K562 (cell line): ENCODE data around the gene CFP. TPM values are rescaled to one million over a fixed set of nuclear protein-coding genes. Genes with fewer than 3 reads are reported as not detected.
"Not testable (repeated sequence)": the region's sequence is repeated elsewhere in the genome, so short reads cannot be mapped to it uniquely, and the experiment has no call there.

ENCODE experiments used
- ATF6 ChIP-seq: sonication (generic); formaldehyde crosslinking; IDR thresholded peaks from 2 replicates; pipeline ENCODE4 v1.4.0; 2020; ENCODE audit warnings: mild to moderate bottlenecking, missing genetic modification reagents
- C11orf30 ChIP-seq: fragments of 450-650 bp; IDR thresholded peaks from 2 replicates; pipeline ENCODE4 v1.6.1; 2016; ENCODE audit warnings: low read depth, mild to moderate bottlenecking
- CBX5 ChIP-seq: IDR thresholded peaks from 2 replicates; pipeline ENCODE4 v1.6.1; 2014; ENCODE audit warnings: low read depth, borderline replicate concordance
- CHAMP1 ChIP-seq: fragments of 450-650 bp; IDR thresholded peaks from 2 replicates; pipeline ENCODE4 v1.6.1; 2016; ENCODE audit warnings: mild to moderate bottlenecking
- CREM ChIP-seq: IDR thresholded peaks from 2 replicates; pipeline ENCODE4 v1.6.1; 2014; ENCODE audit warnings: antibody characterized with exemption, low read depth
- EHMT2 ChIP-seq: fragments of 450-650 bp; IDR thresholded peaks from 2 replicates; pipeline ENCODE4 v1.6.1; 2018; ENCODE audit warnings: antibody characterized with exemption
- HDAC1 ChIP-seq, 2 experiments: fragments of 450-650 bp; IDR thresholded peaks; 2 replicates each; pipeline ENCODE4 v1.6.1; 2016 to 2017; ENCODE audit warnings: inconsistent platforms in 1 of 2, mild to moderate bottlenecking in 1 of 2, moderate library complexity in 1 of 2
- HLTF ChIP-seq: fragments of 450-650 bp; IDR thresholded peaks from 2 replicates; pipeline ENCODE4 v1.6.1; 2016
- JUND ChIP-seq, 2 experiments: IDR thresholded peaks; 2 replicates in 1 of 2; 3 replicates in 1 of 2; pipeline ENCODE4 v1.6.1; 2011; ENCODE audit warnings: borderline replicate concordance in 2 of 2, low read depth in 2 of 2, low read length in 2 of 2, improper control_type of control experiment in 1 of 2, missing biosample characterization in 1 of 2, missing genetic modification characterization in 1 of 2, missing genetic modification reagents in 1 of 2
- MBD2 ChIP-seq: sonication (generic); IDR thresholded peaks from 2 replicates; pipeline ENCODE4 v1.6.1; 2016; ENCODE audit warnings: low read depth, borderline replicate concordance
- MTA1 ChIP-seq: fragments of 450-650 bp; IDR thresholded peaks from 2 replicates; pipeline ENCODE4 v1.6.1; 2017; ENCODE audit warnings: borderline replicate concordance
- NCOA1 ChIP-seq: fragments of 450-650 bp; IDR thresholded peaks from 2 replicates; pipeline ENCODE4 v1.6.1; 2016; ENCODE audit warnings: low read depth
- NEUROD1 ChIP-seq: fragments of 150-350 bp; IDR thresholded peaks from 2 replicates; pipeline ENCODE4 v1.6.1; 2014; ENCODE audit warnings: borderline replicate concordance, low read length, low read depth; ENCODE audit not compliant: partially characterized antibody
- NFIC ChIP-seq: fragments of 450-650 bp; IDR thresholded peaks from 2 replicates; pipeline ENCODE4 v1.6.1; 2017; ENCODE audit warnings: mild to moderate bottlenecking, inconsistent platforms
- SMARCC2 ChIP-seq: fragments of 450-650 bp; IDR thresholded peaks from 2 replicates; pipeline ENCODE4 v1.6.1; 2017; ENCODE audit warnings: antibody characterized with exemption, moderate library complexity, mild to moderate bottlenecking, low read depth
- SMARCE1 ChIP-seq: fragments of 450-650 bp; IDR thresholded peaks from 2 replicates; pipeline ENCODE4 v1.7.1; 2016; ENCODE audit warnings: mild to moderate bottlenecking
- SOX6 ChIP-seq: fragments of 450-650 bp; IDR thresholded peaks from 2 replicates; pipeline ENCODE4 v1.6.1; 2014; ENCODE audit warnings: mild to moderate bottlenecking
- TBL1XR1 ChIP-seq, 2 experiments: IDR thresholded peaks; 2 replicates each; pipeline ENCODE4 v1.6.1; 2012; ENCODE audit warnings: improper control_type of control experiment in 2 of 2, low read length in 2 of 2, mild to moderate bottlenecking in 1 of 2
- TCF3 ChIP-seq: sonication (generic); formaldehyde crosslinking; IDR thresholded peaks from 2 replicates; pipeline ENCODE4 v1.4.0; 2020; ENCODE audit warnings: mild to moderate bottlenecking, missing genetic modification reagents
- TEAD1 ChIP-seq, 2 experiments: fragments of 450-650 bp in 1 of 2; sonication (generic) in 1 of 2; formaldehyde crosslinking; IDR thresholded peaks; 2 replicates each; pipeline versions ENCODE4 v1.4.0 to v1.8.0; 2020 to 2022; ENCODE audit warnings: mild to moderate bottlenecking in 2 of 2, missing genetic modification reagents in 1 of 2
- ZNF274 ChIP-seq: IDR thresholded peaks from 2 replicates; pipeline ENCODE4 v1.6.1; 2011; ENCODE audit warnings: low read depth, mild to moderate bottlenecking, low read length, moderate library complexity, borderline replicate concordance
- ZNF740 ChIP-seq, 3 experiments: fragments of 200-800 bp in 1 of 3; sonication (Bioruptor generic) in 1 of 3; sonication (generic) in 1 of 3; formaldehyde crosslinking in 1 of 3; IDR thresholded peaks; 2 replicates each; pipeline versions ENCODE4 v1.6.1 to v1.8.0; 2016 to 2022; ENCODE audit warnings: mild to moderate bottlenecking in 2 of 3, missing compliant biosample characterization in 2 of 3, missing genetic modification characterization in 2 of 3, missing genetic modification reagents in 1 of 3
- polyA plus RNA-seq, 8 experiments: library from polyadenylated mRNA; depleted of rRNA in 4 of 8; stranded (reverse) in 5 of 8; unstranded in 3 of 8; fragments of >200 nt; fragmentation: Nextera tagmentation in 2 of 8; fragmentation: Illumina TruSeq in 1 of 8; extraction: Ambion mirVana in 2 of 8; extraction: Trizol in 1 of 8; gene quantifications; 2 replicates each; pipeline versions ENCODE4 v1.2.1 to v1.2.3, GENCODE V29; 2011 to 2014; ENCODE audit warnings: inconsistent platforms in 1 of 8, missing spikeins in 1 of 8
- total RNA-seq, 7 experiments: library from RNA; depleted of rRNA in 6 of 7; stranded (reverse); fragments of >200 nt in 6 of 7; fragmentation: Illumina TruSeq in 2 of 7; extraction: Trizol in 2 of 7; gene quantifications; 2 replicates each; pipeline versions ENCODE4 v1.2.1 to v1.2.3, GENCODE V29; 2011 to 2021; ENCODE audit warnings: low replicate concordance in 1 of 7

The CFP gene
- total and polyA plus RNA-seq, 9 of the 15 experiments (the other 6 are each of a cell fraction or from before 2014, with no cell fraction given): 0.18 to 2.0 (median 0.55) TPM

GRCh38 chrX:47675959-47676859 is 46.5 kb upstream of the CFP start (continued):
- TF ChIP-seq ZNF740 (CRISPR knock-in tag; IDR thresholded peaks at IDR 0.05): peak; percentile 87
- TF ChIP-seq ZNF740 (tag; IDR thresholded peaks at IDR 0.05): peak in 1 of 2 experiments; percentile 29; a peak in 2 of 4 replicates
- TF ChIP-seq SMARCC2: peak; percentile 46; the same call in 1 of the 2 replicates
- TF ChIP-seq ATF6 (CRISPR knock-in tag): peak; percentile 32; the same call in 1 of the 2 replicates
- TF ChIP-seq NCOA1: peak; percentile 74; the same call in 1 of the 2 replicates
- TF ChIP-seq SMARCE1: peak; percentile 55; the same call in 1 of the 2 replicates
- peak in 1 of 2 experiments; percentile 82; a peak in 2 of 4 replicates for TF ChIP-seq TBL1XR1 (IDR thresholded peaks at IDR 0.05; ENCODE audit: low read length in 2 of 2)
- peak; percentile 38; the same call in 1 of the 2 replicates for TF ChIP-seq CBX5
- peak; percentile 57; the same call in 1 of the 2 replicates for TF ChIP-seq MTA1
- 0 out of 2 replicates have a peak, but pooled peaks have one; percentile 13 for TF ChIP-seq C11orf30
- TF ChIP-seq NEUROD1: peak; percentile 24
- TF ChIP-seq MBD2: peak; percentile 47; the same call in 1 of the 2 replicates
- peak; percentile 100 for TF ChIP-seq HLTF
- peak; percentile 94 for TF ChIP-seq TCF3 (CRISPR knock-in tag)
- TF ChIP-seq NFIC: peak; percentile 89
- TF ChIP-seq JUND (IDR thresholded peaks at IDR 0.05; ENCODE audit: borderline replicate concordance, low read depth, low read length): peak; percentile 22; the same call in 1 of the 2 replicates
- not testable (repeated sequence) for TF ChIP-seq JUND (tag; IDR thresholded peaks at IDR 0.05; ENCODE audit: borderline replicate concordance, low read depth, low read length)
- TF ChIP-seq HDAC1 (IDR thresholded peaks at IDR 0.05): peak in 1 of 2 experiments; percentile 67; a peak in 1 of 4 replicates
- TF ChIP-seq EHMT2: 0 out of 2 replicates have a peak, but pooled peaks have one; percentile 16
- 0 out of 2 replicates have a peak, but pooled peaks have one; percentile 38 for TF ChIP-seq ZNF274
- TF ChIP-seq CREM: peak; percentile 35; the same call in 1 of the 2 replicates
- peak; percentile 95 for TF ChIP-seq CHAMP1
- peak; percentile 89 to 98 for TF ChIP-seq TEAD1 (CRISPR knock-in tag; IDR thresholded peaks at IDR 0.05)
- peak; percentile 91 for TF ChIP-seq SOX6
